Panc1 (cell line): ENCODE results near the gene TREML4.

Experiments
- POLR2AphosphoS5 ChIP-seq: IDR thresholded peaks from 2 replicates; pipeline ENCODE4 v1.6.1; 2012; ENCODE audit warnings: mild to moderate bottlenecking, low read depth, low read length, moderate library complexity
- TCF7L2 ChIP-seq: IDR thresholded peaks from 2 replicates; pipeline ENCODE4 v1.6.1; 2011; ENCODE audit warnings: mild to moderate bottlenecking, low read depth, low read length, inconsistent platforms
- TF ChIP-seq, protein P1 (sequence below): fragments of 450-650 bp; IDR thresholded peaks from 2 replicates; pipeline ENCODE4 v1.5.1; 2017; ENCODE audit warnings: mild to moderate bottlenecking
- TF ChIP-seq, protein P2 (sequence below), 2 experiments: IDR thresholded peaks; 2 replicates each; pipeline ENCODE4 v1.6.1; 2011 to 2012; ENCODE audit warnings: low read depth in 2 of 2, control low read depth in 1 of 2, low read length in 1 of 2, mild to moderate bottlenecking in 1 of 2, moderate library complexity in 1 of 2; ENCODE audit not compliant: insufficient read depth in 1 of 2

DNA sequence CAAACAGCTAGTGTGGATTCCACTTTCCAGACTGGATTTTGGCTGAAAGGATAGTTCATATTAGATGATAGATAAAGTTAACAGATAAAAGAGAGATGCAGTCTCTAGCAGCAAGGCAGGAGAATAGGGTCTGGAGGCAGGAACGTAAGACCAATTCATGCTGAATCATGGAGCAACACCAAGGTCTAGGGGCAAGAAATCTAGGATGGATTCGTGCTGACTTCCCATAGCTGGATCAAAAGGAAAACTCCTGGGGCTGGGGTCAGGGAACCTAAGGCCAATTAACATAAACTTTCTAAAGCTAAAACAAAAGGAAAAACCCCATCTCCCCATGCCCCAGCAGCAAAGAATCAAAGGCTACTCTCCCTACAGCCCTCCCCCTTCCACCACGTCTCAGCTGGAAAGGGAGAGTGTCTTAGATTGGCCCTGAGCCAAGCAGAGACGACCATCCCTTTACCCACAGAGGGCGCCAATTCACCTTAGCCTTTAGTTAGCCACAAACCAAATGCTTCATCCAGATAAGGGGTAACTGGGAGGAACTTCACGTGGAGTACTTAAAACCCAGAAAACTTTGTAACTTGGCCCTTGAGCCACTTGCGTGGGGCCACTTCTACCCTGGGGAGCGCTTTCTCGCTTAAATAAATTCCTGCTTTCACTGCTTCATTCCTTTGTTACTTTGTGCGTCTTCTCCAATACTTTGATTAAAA lies 50.7 kb downstream of the TREML4 start:
- TF ChIP-seq, protein P1, sequence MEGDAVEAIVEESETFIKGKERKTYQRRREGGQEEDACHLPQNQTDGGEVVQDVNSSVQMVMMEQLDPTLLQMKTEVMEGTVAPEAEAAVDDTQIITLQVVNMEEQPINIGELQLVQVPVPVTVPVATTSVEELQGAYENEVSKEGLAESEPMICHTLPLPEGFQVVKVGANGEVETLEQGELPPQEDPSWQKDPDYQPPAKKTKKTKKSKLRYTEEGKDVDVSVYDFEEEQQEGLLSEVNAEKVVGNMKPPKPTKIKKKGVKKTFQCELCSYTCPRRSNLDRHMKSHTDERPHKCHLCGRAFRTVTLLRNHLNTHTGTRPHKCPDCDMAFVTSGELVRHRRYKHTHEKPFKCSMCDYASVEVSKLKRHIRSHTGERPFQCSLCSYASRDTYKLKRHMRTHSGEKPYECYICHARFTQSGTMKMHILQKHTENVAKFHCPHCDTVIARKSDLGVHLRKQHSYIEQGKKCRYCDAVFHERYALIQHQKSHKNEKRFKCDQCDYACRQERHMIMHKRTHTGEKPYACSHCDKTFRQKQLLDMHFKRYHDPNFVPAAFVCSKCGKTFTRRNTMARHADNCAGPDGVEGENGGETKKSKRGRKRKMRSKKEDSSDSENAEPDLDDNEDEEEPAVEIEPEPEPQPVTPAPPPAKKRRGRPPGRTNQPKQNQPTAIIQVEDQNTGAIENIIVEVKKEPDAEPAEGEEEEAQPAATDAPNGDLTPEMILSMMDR: peak; percentile 73
- TF ChIP-seq POLR2AphosphoS5 (no peak), TCF7L2 (no peak)
- TF ChIP-seq, protein P2, sequence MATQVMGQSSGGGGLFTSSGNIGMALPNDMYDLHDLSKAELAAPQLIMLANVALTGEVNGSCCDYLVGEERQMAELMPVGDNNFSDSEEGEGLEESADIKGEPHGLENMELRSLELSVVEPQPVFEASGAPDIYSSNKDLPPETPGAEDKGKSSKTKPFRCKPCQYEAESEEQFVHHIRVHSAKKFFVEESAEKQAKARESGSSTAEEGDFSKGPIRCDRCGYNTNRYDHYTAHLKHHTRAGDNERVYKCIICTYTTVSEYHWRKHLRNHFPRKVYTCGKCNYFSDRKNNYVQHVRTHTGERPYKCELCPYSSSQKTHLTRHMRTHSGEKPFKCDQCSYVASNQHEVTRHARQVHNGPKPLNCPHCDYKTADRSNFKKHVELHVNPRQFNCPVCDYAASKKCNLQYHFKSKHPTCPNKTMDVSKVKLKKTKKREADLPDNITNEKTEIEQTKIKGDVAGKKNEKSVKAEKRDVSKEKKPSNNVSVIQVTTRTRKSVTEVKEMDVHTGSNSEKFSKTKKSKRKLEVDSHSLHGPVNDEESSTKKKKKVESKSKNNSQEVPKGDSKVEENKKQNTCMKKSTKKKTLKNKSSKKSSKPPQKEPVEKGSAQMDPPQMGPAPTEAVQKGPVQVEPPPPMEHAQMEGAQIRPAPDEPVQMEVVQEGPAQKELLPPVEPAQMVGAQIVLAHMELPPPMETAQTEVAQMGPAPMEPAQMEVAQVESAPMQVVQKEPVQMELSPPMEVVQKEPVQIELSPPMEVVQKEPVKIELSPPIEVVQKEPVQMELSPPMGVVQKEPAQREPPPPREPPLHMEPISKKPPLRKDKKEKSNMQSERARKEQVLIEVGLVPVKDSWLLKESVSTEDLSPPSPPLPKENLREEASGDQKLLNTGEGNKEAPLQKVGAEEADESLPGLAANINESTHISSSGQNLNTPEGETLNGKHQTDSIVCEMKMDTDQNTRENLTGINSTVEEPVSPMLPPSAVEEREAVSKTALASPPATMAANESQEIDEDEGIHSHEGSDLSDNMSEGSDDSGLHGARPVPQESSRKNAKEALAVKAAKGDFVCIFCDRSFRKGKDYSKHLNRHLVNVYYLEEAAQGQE (IDR thresholded peaks at IDR 0.05; ENCODE audit: insufficient read depth in 1 of 2, low read depth in 2 of 2, low read length in 1 of 2): no peak
